ENCODE measurements around the gene ASH1L. TPM values are rescaled to one million over a fixed set of nuclear protein-coding genes. Genes with fewer than 3 reads are reported as not detected.
A peak's percentile ranks its signal among the peaks of the same experiment; 100 is the strongest.

Gene ASH1L
- total and polyA plus RNA-seq, 2 experiments from 2014 or later, result 14.5 to 30.6 TPM

GRCh38 chr1:155309423-155310021 is 253.1 kb downstream of the ASH1L start:
- WGBS (ENCODE audit: low lambda C conversion rate, missing lambda C conversion rate), result 43% methylated on average over 11 of the region's 11 CpGs
- H4K20me1 ChIP-seq (ENCODE audit: insufficient read depth, poor library complexity, severe bottlenecking), result peaks cover 3% of the 10 kb centered on the region
- H3K36me3 ChIP-seq (replicated peaks; ENCODE audit: insufficient read depth, low read depth), result no peaks in the 10 kb centered on the region
- H3K27ac ChIP-seq, result peak overlapping the region; percentile 92
- H3K79me2 ChIP-seq, result peaks cover 48% of the 10 kb centered on the region
- no peaks in the 10 kb centered on the region for H3K9me2 ChIP-seq (replicated peaks; ENCODE audit: insufficient read depth)
- H3K27me3 ChIP-seq, result no peaks in the 10 kb centered on the region
- H3K4me3 ChIP-seq, result peak overlapping the region; percentile 72
- peak overlapping the region; percentile 97 for H3K4me2 ChIP-seq
- DNase-seq (ENCODE audit: low spot score), result peak; percentile 56
- no peak for TF ChIP-seq EZH2 (IDR thresholded peaks at IDR 0.05; ENCODE audit: borderline replicate concordance)
- no peak for TF ChIP-seq CTCF (IDR thresholded peaks at IDR 0.05; ENCODE audit: poor library complexity)
- TF ChIP-seq EZH2phosphoT487 (IDR thresholded peaks at IDR 0.05; ENCODE audit: low read depth, severe bottlenecking, unreplicated experiment), result no peak
- no peaks in the 10 kb centered on the region for H3K9me3 ChIP-seq (ENCODE audit: low read depth)
- H3K4me1 ChIP-seq (ENCODE audit: insufficient read depth), result peaks cover 17% of the 10 kb centered on the region
- H2AFZ ChIP-seq, result no peak overlapping the region

- Histone ChIP-seq H3K4me1 (ENCODE audit: insufficient read depth) (peaks cover 17% of the 10 kb centered on the region), H3K4me2 (peak within 1 kb of the TSS; percentile 97), H2AFZ (peak within 1 kb of the TSS; percentile 3), H3K36me3 (replicated peaks; ENCODE audit: insufficient read depth, low read depth) (no peaks in the 10 kb centered on the region), H3K27me3 (no peaks in the 10 kb centered on the region), H3K9me2 (replicated peaks; ENCODE audit: insufficient read depth) (no peaks in the 10 kb centered on the region), H4K20me1 (ENCODE audit: insufficient read depth, poor library complexity, severe bottlenecking) (peaks cover 3% of the 10 kb centered on the region), H3K9me3 (ENCODE audit: low read depth) (no peaks in the 10 kb centered on the region), H3K79me2 (peaks cover 41% of the 10 kb centered on the region), H3K4me3 (peak within 1 kb of the TSS; percentile 72), H3K27ac (peak within 1 kb of the TSS; percentile 92)
- no peak for TF ChIP-seq EZH2phosphoT487 (IDR thresholded peaks at IDR 0.05; ENCODE audit: low read depth, severe bottlenecking, unreplicated experiment)
- TF ChIP-seq CTCF (IDR thresholded peaks at IDR 0.05; ENCODE audit: poor library complexity), result no peak
- TF ChIP-seq EZH2 (IDR thresholded peaks at IDR 0.05; ENCODE audit: borderline replicate concordance), result no peak
- WGBS (ENCODE audit: low lambda C conversion rate, missing lambda C conversion rate), result under 1% methylated on average over 50 of the region's 51 CpGs
- peak; percentile 98 for DNase-seq (ENCODE audit: low spot score)
Observed at GRCh38 chr1:155308493-155309422, 253.8 kb downstream of the ASH1L start, which contains the start of gene FDPS. TSS of gene FDPS (plus strand) at chr1:155308866. CDS start at chr1:155309790, 924 bp downstream.

GRCh38 chr1:155307247-155307740 is 255.3 kb downstream of the ASH1L start:
- Histone ChIP-seq H3K36me3 (replicated peaks; ENCODE audit: insufficient read depth, low read depth) (no peaks in the 10 kb centered on the region), H3K9me2 (replicated peaks; ENCODE audit: insufficient read depth) (no peaks in the 10 kb centered on the region), H2AFZ (no peak overlapping the region), H3K27ac (peak overlapping the region; percentile 80), H3K4me2 (peak overlapping the region; percentile 54), H3K9me3 (ENCODE audit: low read depth) (no peaks in the 10 kb centered on the region), H3K4me3 (no peak overlapping the region), H3K27me3 (no peaks in the 10 kb centered on the region), H3K79me2 (peaks cover 34% of the 10 kb centered on the region), H3K4me1 (ENCODE audit: insufficient read depth) (peaks cover 17% of the 10 kb centered on the region), H4K20me1 (ENCODE audit: insufficient read depth, poor library complexity, severe bottlenecking) (peaks cover 3% of the 10 kb centered on the region)
- TF ChIP-seq EZH2phosphoT487 (IDR thresholded peaks at IDR 0.05; ENCODE audit: low read depth, severe bottlenecking, unreplicated experiment) (no peak), CTCF (IDR thresholded peaks at IDR 0.05; ENCODE audit: poor library complexity) (peak; percentile 42)
- WGBS (ENCODE audit: low lambda C conversion rate, missing lambda C conversion rate), result 54% methylated on average over 6 of the region's 6 CpGs
- DNase-seq (ENCODE audit: low spot score), result peak; percentile 41

All from hepatocyte (in vitro differentiated cells).